Endothelial cell of umbilical vein (primary cell): ENCODE results near the gene KDSR. TPM values are rescaled to one million over a fixed set of nuclear protein-coding genes. Genes with fewer than 3 reads are reported as not detected.

Experiments used
- BruUV-seq: library from RNA; stranded (reverse); fragments of 400-500 nt; replicated peaks from 2 replicates; lab custom pipeline; 2021; lab: Mats Ljungman, UMichigan
- CTCF ChIA-PET: fragments of 300-600, 350-600 bp; sonication (Branson Sonifier 250); formaldehyde crosslinking; loops from one replicate; lab custom pipeline; 2021; ENCODE audit warnings: antibody characterized with exemption, inconsistent platforms; lab: Charles Lee
- POLR2A ChIA-PET: fragments of 300-600, 350-600 bp; sonication (Branson Sonifier 250); formaldehyde crosslinking; loops from one replicate; lab custom pipeline; 2021; ENCODE audit warnings: antibody characterized with exemption, inconsistent platforms; lab: Charles Lee
- DNase-seq: peaks from one replicate; pipeline ENCODE4 v3.0.0-alpha.2; 2011; ENCODE audit warnings: low read depth, low spot score
- FAIRE-seq: peaks from 2 replicates; lab custom pipeline; 2011; peaks lifted over from hg19 to GRCh38; lab: Jason Lieb, UNC
- H2AFZ ChIP-seq: 2 replicates; pipeline ENCODE4 v1.6.0; 2012; ENCODE audit warnings: low read depth, low read length, control low read depth, inconsistent platforms
- H3K27ac ChIP-seq: 2 replicates; pipeline ENCODE4 v1.5.1; 2011; ENCODE audit warnings: low read depth, mild to moderate bottlenecking, control low read depth, low read length, moderate library complexity; ENCODE audit not compliant: insufficient read depth
- H3K27me3 ChIP-seq, 2 experiments: 2 replicates each; pipeline versions ENCODE4 v1.6.0 to v1.6.1; 2011; ENCODE audit warnings: low read length in 2 of 2, mixed read lengths in 1 of 2; ENCODE audit not compliant: control insufficient read depth in 2 of 2, insufficient read depth in 2 of 2
- H3K36me3 ChIP-seq, 2 experiments: 2 replicates in 1 of 2; 3 replicates in 1 of 2; pipeline ENCODE4 v1.5.1; 2011; ENCODE audit warnings: low read length in 2 of 2, mild to moderate bottlenecking in 1 of 2, moderate library complexity in 1 of 2; ENCODE audit not compliant: control insufficient read depth in 2 of 2, insufficient read depth in 2 of 2; ENCODE audit errors: extremely low read depth in 1 of 2
- H3K4me1 ChIP-seq: 3 replicates; pipeline ENCODE4 v1.5.1; 2011; ENCODE audit warnings: mild to moderate bottlenecking, low read length; ENCODE audit not compliant: control insufficient read depth, insufficient read depth; ENCODE audit errors: extremely low read depth
- H3K4me2 ChIP-seq: 2 replicates; pipeline ENCODE4 v1.6.1; 2011; ENCODE audit warnings: low read length, control low read depth, mixed read lengths; ENCODE audit not compliant: insufficient read depth
- H3K4me3 ChIP-seq, 3 experiments: fragments of 200-600 bp in 1 of 3; sonication (generic), shearing (Covaris generic) in 1 of 3; replicated peaks in 1 of 3; 2 replicates each; pipeline ENCODE4 v1.5.1; 2011 to 2016; ENCODE audit warnings: control low read depth in 3 of 3, low read length in 3 of 3, mild to moderate bottlenecking in 2 of 3, inconsistent platforms in 1 of 3, low read depth in 1 of 3, moderate library complexity in 1 of 3; ENCODE audit not compliant: insufficient read depth in 1 of 3
- H3K79me2 ChIP-seq: 2 replicates; pipeline ENCODE4 v1.6.0; 2012; ENCODE audit warnings: low read length, inconsistent platforms; ENCODE audit not compliant: control insufficient read depth, insufficient read depth
- H3K9ac ChIP-seq: replicated peaks from 2 replicates; pipeline ENCODE3; 2011; ENCODE audit warnings: low read length, control low read depth; ENCODE audit not compliant: insufficient read depth; ENCODE audit errors: extremely low read depth
- H3K9me1 ChIP-seq: replicated peaks from 3 replicates; pipeline ENCODE4 v1.6.0; 2011; ENCODE audit warnings: mild to moderate bottlenecking, low read length; ENCODE audit not compliant: control insufficient read depth, insufficient read depth; ENCODE audit errors: extremely low read depth
- H3K9me3 ChIP-seq: replicated peaks from 2 replicates; pipeline ENCODE4 v1.5.1; 2012; ENCODE audit warnings: low read length, inconsistent platforms; ENCODE audit not compliant: control insufficient read depth, insufficient read depth
- H4K20me1 ChIP-seq: replicated peaks from 2 replicates; pipeline ENCODE3; 2011; ENCODE audit warnings: mild to moderate bottlenecking, low read length; ENCODE audit not compliant: control insufficient read depth, insufficient read depth; ENCODE audit errors: extremely low read depth
- EZH2 ChIP-seq: IDR thresholded peaks from 2 replicates; pipeline ENCODE4 v1.6.1; 2012; ENCODE audit warnings: borderline replicate concordance, low read depth, mild to moderate bottlenecking, moderate library complexity, low read length, inconsistent platforms; ENCODE audit not compliant: severe bottlenecking
- FOS ChIP-seq: IDR thresholded peaks from 2 replicates; pipeline ENCODE4 v1.6.1; 2011; ENCODE audit warnings: mild to moderate bottlenecking, low read length, moderate library complexity, borderline replicate concordance; ENCODE audit not compliant: insufficient read depth
- GATA2 ChIP-seq: IDR thresholded peaks from 2 replicates; pipeline ENCODE4 v1.7.0; 2011; ENCODE audit warnings: low read depth, mild to moderate bottlenecking, moderate library complexity, mixed read lengths, low read length; ENCODE audit not compliant: insufficient read length, insufficient read depth
- JUN ChIP-seq: IDR thresholded peaks from 2 replicates; pipeline ENCODE4 v1.6.1; 2011; ENCODE audit warnings: borderline replicate concordance, low read depth; ENCODE audit not compliant: insufficient read length, insufficient read depth
- MAX ChIP-seq: IDR thresholded peaks from 2 replicates; pipeline ENCODE4 v1.6.1; 2011; ENCODE audit not compliant: insufficient read depth, insufficient read length
- MYC ChIP-seq: IDR thresholded peaks from one replicate; pipeline ENCODE4 v1.6.1; 2011; ENCODE audit warnings: mild to moderate bottlenecking, low read depth, low read length
- POLR2A ChIP-seq: IDR thresholded peaks from 2 replicates; pipeline ENCODE4 v1.6.1; 2012; ENCODE audit warnings: low read depth, mild to moderate bottlenecking, control low read depth, low read length
- POLR2AphosphoS5 ChIP-seq: IDR thresholded peaks from 2 replicates; pipeline ENCODE4 v1.6.1; 2012; ENCODE audit warnings: low read depth, mild to moderate bottlenecking, control low read depth, low read length, moderate library complexity; ENCODE audit not compliant: insufficient read depth
- dilution Hi-C: fragments of 300-500 bp; cut with MboI; formaldehyde crosslinking; loops from one replicate; pipeline ENCODE4 v1.15.0; 2019; ENCODE audit warnings: low sequenced_read_pairs; ENCODE audit not compliant: extremely low pct_ligation_motif_present
- intact Hi-C: fragments of 100-400 bp; cut with micrococcal nuclease; formaldehyde crosslinking; loops from one replicate; pipeline ENCODE4 v1.10.0; 2022
- polyA plus RNA-seq, 4 experiments: library from polyadenylated mRNA; depleted of rRNA in 3 of 4; stranded (reverse) in 3 of 4; unstranded in 1 of 4; fragments of >200 nt; gene quantifications; 2 replicates each; pipeline versions ENCODE4 v1.2.1 to v1.2.3, GENCODE V29; 2011 to 2012; ENCODE audit warnings: missing spikeins in 1 of 4
- total RNA-seq: library from RNA; stranded (reverse); gene quantifications from 2 replicates; pipeline ENCODE4 v1.2.3, GENCODE V29; 2021
- TF ChIP-seq, protein P1 (sequence below), 2 donors: IDR thresholded peaks; 1 replicate in 1 of 2; 2 replicates in 1 of 2; pipeline ENCODE4 v1.5.1; 2011; ENCODE audit warnings: low read length in 2 of 2, mild to moderate bottlenecking in 2 of 2, moderate library complexity in 2 of 2, control low read depth in 1 of 2, inconsistent platforms in 1 of 2, low read depth in 1 of 2; ENCODE audit not compliant: insufficient read depth in 1 of 2; ENCODE audit errors: extremely low read depth in 1 of 2

The KDSR gene
- total and polyA plus RNA-seq, 2 donors (not counting 3 experiments of a cell fraction or from before 2014, with no cell fraction given), result 17.1 to 43.1 TPM

DNA sequence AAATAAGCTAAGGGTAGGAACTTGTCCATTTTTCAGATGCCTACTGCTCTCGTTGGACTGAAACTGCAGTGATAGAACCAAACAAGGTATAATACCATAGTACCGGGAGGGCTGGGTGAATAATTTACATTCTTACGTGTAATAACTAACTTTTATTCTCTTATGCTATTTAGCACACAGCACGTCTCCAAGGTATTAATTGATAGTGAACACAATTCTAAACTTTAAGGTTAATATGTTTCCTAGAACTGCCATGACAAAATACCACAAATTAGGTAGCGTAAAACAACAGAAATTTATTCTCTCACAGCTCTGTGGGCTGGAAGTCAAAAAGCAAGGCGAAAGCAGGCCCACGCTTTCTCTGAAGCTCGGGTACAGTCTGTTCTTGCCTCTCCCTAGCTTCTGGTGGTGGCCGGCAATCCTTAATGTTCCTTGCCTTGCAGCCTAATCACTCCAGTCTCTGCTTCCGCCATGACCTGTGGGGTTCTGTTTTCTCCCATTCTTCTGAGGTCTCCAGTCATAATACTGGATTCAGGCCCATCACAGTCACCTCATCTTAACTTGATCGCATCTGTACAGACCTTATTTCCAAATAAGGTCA is 41.8 kb downstream of the KDSR start:
- FAIRE-seq, result no peak

More for the DNA sequence above, 41.8 kb downstream of the KDSR start:
- Histone ChIP-seq H3K27ac (no peak overlapping the region), H4K20me1 (no peaks in the 10 kb centered on the region), H3K4me1 (peaks cover 11% of the 10 kb centered on the region), H3K36me3 (peaks cover 0 to 3% of the 10 kb centered on the region in 2 experiments), H3K9ac (no peak overlapping the region), H3K4me3 (no peak overlapping the region), H3K4me2 (no peak overlapping the region), H3K27me3 (no peaks in the 10 kb centered on the region), H3K9me1 (no peaks in the 10 kb centered on the region), H3K9me3 (no peaks in the 10 kb centered on the region), H3K79me2 (no peaks in the 10 kb centered on the region), H2AFZ (no peak overlapping the region)
- no TSS peak for BruUV-seq
- TF ChIP-seq POLR2A (no peak), EZH2 (no peak), MAX (no peak), GATA2 (no peak), MYC (no peak), POLR2AphosphoS5 (no peak), FOS (no peak), JUN (no peak)
- TF ChIP-seq, protein P1, sequence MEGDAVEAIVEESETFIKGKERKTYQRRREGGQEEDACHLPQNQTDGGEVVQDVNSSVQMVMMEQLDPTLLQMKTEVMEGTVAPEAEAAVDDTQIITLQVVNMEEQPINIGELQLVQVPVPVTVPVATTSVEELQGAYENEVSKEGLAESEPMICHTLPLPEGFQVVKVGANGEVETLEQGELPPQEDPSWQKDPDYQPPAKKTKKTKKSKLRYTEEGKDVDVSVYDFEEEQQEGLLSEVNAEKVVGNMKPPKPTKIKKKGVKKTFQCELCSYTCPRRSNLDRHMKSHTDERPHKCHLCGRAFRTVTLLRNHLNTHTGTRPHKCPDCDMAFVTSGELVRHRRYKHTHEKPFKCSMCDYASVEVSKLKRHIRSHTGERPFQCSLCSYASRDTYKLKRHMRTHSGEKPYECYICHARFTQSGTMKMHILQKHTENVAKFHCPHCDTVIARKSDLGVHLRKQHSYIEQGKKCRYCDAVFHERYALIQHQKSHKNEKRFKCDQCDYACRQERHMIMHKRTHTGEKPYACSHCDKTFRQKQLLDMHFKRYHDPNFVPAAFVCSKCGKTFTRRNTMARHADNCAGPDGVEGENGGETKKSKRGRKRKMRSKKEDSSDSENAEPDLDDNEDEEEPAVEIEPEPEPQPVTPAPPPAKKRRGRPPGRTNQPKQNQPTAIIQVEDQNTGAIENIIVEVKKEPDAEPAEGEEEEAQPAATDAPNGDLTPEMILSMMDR (IDR thresholded peaks at IDR 0.05; ENCODE audit: extremely low read depth in 1 of 2, insufficient read depth in 1 of 2, low read depth in 1 of 2, low read length in 2 of 2), result no peak
- intact Hi-C loops (no loop called here), dilution Hi-C loops (no loop called here)
- ChIA-PET CTCF (interaction anchor here (0.7 to 6.9 kb wide), 7 partner anchors 11 to 309 kb away, joined by 3 to 176 read pairs (median 4); no protein-coding TSS in a partner anchor), POLR2A (no interaction called here)
- no peak for DNase-seq
